ENCODE measurements around the gene DNM3. TPM values are rescaled to one million over a fixed set of nuclear protein-coding genes. Genes with fewer than 3 reads are reported as not detected.

Gene DNM3
- total RNA-seq, 1 donor from 2014 or later, result 4.7 TPM

GRCh38 chr1:171969226-171969625, 127.9 kb downstream of the DNM3 start:
- Mint-ChIP-seq H3K9me3 (ENCODE audit: unreplicated experiment) (peaks cover 3% of the 10 kb centered on the region), H3K27ac (ENCODE audit: unreplicated experiment) (no peak overlapping the region), H3K36me3 (ENCODE audit: low read depth, unreplicated experiment) (no peaks in the 10 kb centered on the region), H3K27me3 (ENCODE audit: low read depth, unreplicated experiment) (no peaks in the 10 kb centered on the region), H3K4me1 (ENCODE audit: low read depth, unreplicated experiment) (peaks cover 16% of the 10 kb centered on the region), H3K4me3 (ENCODE audit: unreplicated experiment) (no peak overlapping the region)
- H3K9me3 ChIP-seq (ENCODE audit: insufficient read depth, low read depth, low read length), result no peaks in the 10 kb centered on the region
- no peaks in the 10 kb centered on the region for H3K36me3 ChIP-seq (ENCODE audit: insufficient read depth, low read length)
- H3K4me3 ChIP-seq (ENCODE audit: insufficient read depth, low read depth, low read length), result no peak overlapping the region
- H3K27ac ChIP-seq (ENCODE audit: low read depth, low read length), result no peak overlapping the region
- DNase-seq (ENCODE audit: low read depth), result no peak
- H4K20me1 ChIP-seq (ENCODE audit: insufficient read depth, low read length), result no peaks in the 10 kb centered on the region
- no peaks in the 10 kb centered on the region for H3K79me2 ChIP-seq (ENCODE audit: insufficient read depth, low read length)
- no peak for FAIRE-seq
- H3K27me3 ChIP-seq (ENCODE audit: insufficient read depth, low read length), result no peaks in the 10 kb centered on the region
- no peak overlapping the region for H3K4me2 ChIP-seq (ENCODE audit: low read length)
- H3K9ac ChIP-seq (ENCODE audit: low read length), result no peak overlapping the region
- H2AFZ ChIP-seq (ENCODE audit: low read depth, low read length), result no peak overlapping the region
- no peak for TF ChIP-seq CTCF (IDR thresholded peaks at IDR 0.05; ENCODE audit: insufficient read depth, low read depth, low read length)
- no peak for TF ChIP-seq EZH2 (IDR thresholded peaks at IDR 0.05; ENCODE audit: insufficient read depth, low read length)
- peaks cover 11% of the 10 kb centered on the region for H3K4me1 ChIP-seq (ENCODE audit: insufficient read depth, low read length)

- H3K4me1 Mint-ChIP-seq (ENCODE audit: low read depth, unreplicated experiment), result peaks cover 16% of the 10 kb centered on the region
- Histone ChIP-seq H2AFZ (ENCODE audit: low read depth, low read length) (no peak overlapping the region), H3K79me2 (ENCODE audit: insufficient read depth, low read length) (no peaks in the 10 kb centered on the region), H3K36me3 (ENCODE audit: insufficient read depth, low read length) (no peaks in the 10 kb centered on the region), H3K4me1 (ENCODE audit: insufficient read depth, low read length) (peaks cover 11% of the 10 kb centered on the region), H3K4me3 (ENCODE audit: insufficient read depth, low read depth, low read length) (no peak overlapping the region), H4K20me1 (ENCODE audit: insufficient read depth, low read length) (no peaks in the 10 kb centered on the region), H3K9me3 (ENCODE audit: insufficient read depth, low read depth, low read length) (no peaks in the 10 kb centered on the region), H3K4me2 (ENCODE audit: low read length) (no peak overlapping the region), H3K27ac (ENCODE audit: low read depth, low read length) (no peak overlapping the region), H3K9ac (ENCODE audit: low read length) (no peak overlapping the region), H3K27me3 (ENCODE audit: insufficient read depth, low read length) (no peaks in the 10 kb centered on the region)
- no peak overlapping the region for H3K27ac Mint-ChIP-seq (ENCODE audit: unreplicated experiment)
- H3K4me3 Mint-ChIP-seq (ENCODE audit: unreplicated experiment), result no peak overlapping the region
- peaks cover 3% of the 10 kb centered on the region for H3K9me3 Mint-ChIP-seq (ENCODE audit: unreplicated experiment)
- H3K27me3 Mint-ChIP-seq (ENCODE audit: low read depth, unreplicated experiment), result no peaks in the 10 kb centered on the region
- DNase-seq (ENCODE audit: low read depth) (no peak), FAIRE-seq (no peak)
- H3K36me3 Mint-ChIP-seq (ENCODE audit: low read depth, unreplicated experiment), result no peaks in the 10 kb centered on the region
- no peak for TF ChIP-seq CTCF (IDR thresholded peaks at IDR 0.05; ENCODE audit: insufficient read depth, low read depth, low read length)
- TF ChIP-seq EZH2 (IDR thresholded peaks at IDR 0.05; ENCODE audit: insufficient read depth, low read length), result no peak
Measured at GRCh38 chr1:171969813-171970212, 128.5 kb downstream of the DNM3 start.

GRCh38 chr1:171972846-171973245, 131.5 kb downstream of the DNM3 start:
- Mint-ChIP-seq H3K27ac (ENCODE audit: unreplicated experiment) (no peak overlapping the region), H3K4me3 (ENCODE audit: unreplicated experiment) (no peak overlapping the region), H3K27me3 (ENCODE audit: low read depth, unreplicated experiment) (no peaks in the 10 kb centered on the region), H3K9me3 (ENCODE audit: unreplicated experiment) (no peaks in the 10 kb centered on the region), H3K4me1 (ENCODE audit: low read depth, unreplicated experiment) (no peaks in the 10 kb centered on the region), H3K36me3 (ENCODE audit: low read depth, unreplicated experiment) (no peaks in the 10 kb centered on the region)
- no peak overlapping the region for H3K9ac ChIP-seq (ENCODE audit: low read length)
- H3K27me3 ChIP-seq (ENCODE audit: insufficient read depth, low read length), result no peaks in the 10 kb centered on the region
- no peak overlapping the region for H3K27ac ChIP-seq (ENCODE audit: low read depth, low read length)
- DNase-seq (ENCODE audit: low read depth) (no peak), FAIRE-seq (no peak)
- H3K9me3 ChIP-seq (ENCODE audit: insufficient read depth, low read depth, low read length), result no peaks in the 10 kb centered on the region
- no peaks in the 10 kb centered on the region for H4K20me1 ChIP-seq (ENCODE audit: insufficient read depth, low read length)
- no peaks in the 10 kb centered on the region for H3K36me3 ChIP-seq (ENCODE audit: insufficient read depth, low read length)
- no peak overlapping the region for H3K4me3 ChIP-seq (ENCODE audit: insufficient read depth, low read depth, low read length)
- no peaks in the 10 kb centered on the region for H3K79me2 ChIP-seq (ENCODE audit: insufficient read depth, low read length)
- H3K4me1 ChIP-seq (ENCODE audit: insufficient read depth, low read length), result no peaks in the 10 kb centered on the region
- H2AFZ ChIP-seq (ENCODE audit: low read depth, low read length), result no peak overlapping the region
- no peak for TF ChIP-seq EZH2 (IDR thresholded peaks at IDR 0.05; ENCODE audit: insufficient read depth, low read length)
- no peak for TF ChIP-seq CTCF (IDR thresholded peaks at IDR 0.05; ENCODE audit: insufficient read depth, low read depth, low read length)
- no peak overlapping the region for H3K4me2 ChIP-seq (ENCODE audit: low read length)
